ENCODE data around the gene SPNS3. TPM values are rescaled to one million over a fixed set of nuclear protein-coding genes. Genes with fewer than 3 reads are reported as not detected.

Gene SPNS3
- total RNA-seq, 3 donors from 2014 or later (not counting 1 experiment from before 2014, with no cell fraction given) = 1.2 to 2.1 (median 1.9) TPM

DNA sequence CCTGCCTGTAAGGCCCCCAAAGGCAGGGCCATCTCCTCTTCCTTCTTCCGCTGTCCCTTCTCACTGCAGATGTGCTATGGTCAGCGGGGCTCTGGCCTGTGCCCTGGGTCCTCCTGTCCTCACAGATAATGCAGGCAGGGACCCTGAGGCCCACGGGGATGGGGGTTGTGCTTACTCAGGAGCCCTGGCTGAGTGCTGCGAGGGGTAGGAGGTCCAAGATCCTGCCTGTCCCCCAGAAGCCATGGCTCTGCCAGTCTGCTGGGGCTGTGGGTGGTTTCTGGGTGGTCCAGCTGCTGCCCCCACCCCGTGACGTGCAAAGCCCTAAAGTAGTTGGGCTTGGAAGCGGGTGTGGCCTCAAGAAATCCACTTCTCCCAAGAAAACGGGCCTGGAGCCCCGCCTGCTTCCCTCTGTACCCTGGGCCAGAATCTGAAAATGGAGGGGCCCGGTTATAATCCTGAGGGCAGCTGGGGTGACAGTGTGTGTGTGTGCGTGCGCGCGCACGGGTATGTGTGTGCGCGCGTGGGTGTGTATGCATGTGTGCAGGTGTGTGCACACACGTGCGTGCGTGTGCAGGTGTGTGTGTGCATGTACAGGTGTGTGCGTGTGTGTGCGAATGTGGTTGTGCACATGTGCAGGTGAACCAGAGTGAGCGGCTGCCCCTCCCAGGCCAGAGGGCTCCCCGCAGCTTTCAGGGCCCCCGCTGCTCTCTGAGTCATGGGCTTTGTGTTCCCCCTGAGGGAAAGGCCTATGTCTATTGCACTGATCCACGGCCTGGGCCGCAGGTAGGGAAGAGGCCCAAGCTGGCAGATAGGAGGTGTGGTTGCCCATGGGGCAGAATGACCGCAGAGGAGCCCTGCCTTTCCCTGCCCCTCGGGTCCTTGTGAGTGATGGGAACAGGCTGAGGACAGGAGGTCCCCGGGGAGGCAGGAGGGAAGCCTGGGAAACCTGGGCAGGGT lies 78.7 kb downstream of the SPNS3 start:
- Histone ChIP-seq H3K27me3 (ENCODE audit: control insufficient read depth, insufficient read depth, low read length) (no peaks in the 10 kb centered on the region), H3K36me3 (ENCODE audit: control insufficient read depth, insufficient read depth, low read length) (no peaks in the 10 kb centered on the region), H3K9me3 (ENCODE audit: control insufficient read depth, insufficient read depth, low read length) (no peaks in the 10 kb centered on the region), H3K4me3 (ENCODE audit: low read length) (no peak overlapping the region), H3K4me1 (ENCODE audit: control insufficient read depth, insufficient read depth, low read length) (peaks cover 27% of the 10 kb centered on the region), H3K27ac (ENCODE audit: low read length) (no peak overlapping the region)
- no peaks in the 10 kb centered on the region for H3K9me3 Mint-ChIP-seq
- DNase-seq (no peak), ATAC-seq (no peak)
- no peaks in the 10 kb centered on the region for H3K36me3 Mint-ChIP-seq
- H3K27ac Mint-ChIP-seq = no peak overlapping the region
- WGBS (ENCODE audit: insufficient coverage) = 93% methylated on average over 31 of the region's 31 CpGs
- H3K4me3 Mint-ChIP-seq = no peak overlapping the region
- intact Hi-C loops (cut with micrococcal nuclease) = no loop called here
- peaks cover 19 to 30% of the 10 kb centered on the region in 2 donors for H3K4me1 Mint-ChIP-seq
- peaks cover 5 to 23% of the 10 kb centered on the region in 2 donors for H3K27me3 Mint-ChIP-seq (ENCODE audit: low read depth in 2 of 2)
- TF ChIP-seq, protein P1, sequence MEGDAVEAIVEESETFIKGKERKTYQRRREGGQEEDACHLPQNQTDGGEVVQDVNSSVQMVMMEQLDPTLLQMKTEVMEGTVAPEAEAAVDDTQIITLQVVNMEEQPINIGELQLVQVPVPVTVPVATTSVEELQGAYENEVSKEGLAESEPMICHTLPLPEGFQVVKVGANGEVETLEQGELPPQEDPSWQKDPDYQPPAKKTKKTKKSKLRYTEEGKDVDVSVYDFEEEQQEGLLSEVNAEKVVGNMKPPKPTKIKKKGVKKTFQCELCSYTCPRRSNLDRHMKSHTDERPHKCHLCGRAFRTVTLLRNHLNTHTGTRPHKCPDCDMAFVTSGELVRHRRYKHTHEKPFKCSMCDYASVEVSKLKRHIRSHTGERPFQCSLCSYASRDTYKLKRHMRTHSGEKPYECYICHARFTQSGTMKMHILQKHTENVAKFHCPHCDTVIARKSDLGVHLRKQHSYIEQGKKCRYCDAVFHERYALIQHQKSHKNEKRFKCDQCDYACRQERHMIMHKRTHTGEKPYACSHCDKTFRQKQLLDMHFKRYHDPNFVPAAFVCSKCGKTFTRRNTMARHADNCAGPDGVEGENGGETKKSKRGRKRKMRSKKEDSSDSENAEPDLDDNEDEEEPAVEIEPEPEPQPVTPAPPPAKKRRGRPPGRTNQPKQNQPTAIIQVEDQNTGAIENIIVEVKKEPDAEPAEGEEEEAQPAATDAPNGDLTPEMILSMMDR (IDR thresholded peaks at IDR 0.05) = no peak

- ATAC-seq = no peak
- Mint-ChIP-seq H3K27me3 (ENCODE audit: low read depth in 2 of 2) (peaks cover 5 to 14% of the 10 kb centered on the region in 2 donors), H3K9me3 (no peaks in the 10 kb centered on the region), H3K4me1 (peaks cover 15 to 27% of the 10 kb centered on the region in 2 donors), H3K27ac (no peak overlapping the region), H3K36me3 (no peaks in the 10 kb centered on the region), H3K4me3 (no peak overlapping the region)
- Histone ChIP-seq H3K27ac (ENCODE audit: low read length) (no peak overlapping the region), H3K4me1 (ENCODE audit: control insufficient read depth, insufficient read depth, low read length) (peaks cover 27% of the 10 kb centered on the region), H3K4me3 (ENCODE audit: low read length) (no peak overlapping the region), H3K9me3 (ENCODE audit: control insufficient read depth, insufficient read depth, low read length) (no peaks in the 10 kb centered on the region), H3K36me3 (ENCODE audit: control insufficient read depth, insufficient read depth, low read length) (no peaks in the 10 kb centered on the region), H3K27me3 (ENCODE audit: control insufficient read depth, insufficient read depth, low read length) (no peaks in the 10 kb centered on the region)
- WGBS (ENCODE audit: insufficient coverage) = 93% methylated on average over 24 of the region's 24 CpGs
- intact Hi-C loops (cut with micrococcal nuclease) = no loop called here
- DNase-seq = no peak
- TF ChIP-seq, protein P1 (IDR thresholded peaks at IDR 0.05) = no peak
Measured at GRCh38 chr17:4513113-4514032, 79.6 kb downstream of the SPNS3 start.

DNA sequence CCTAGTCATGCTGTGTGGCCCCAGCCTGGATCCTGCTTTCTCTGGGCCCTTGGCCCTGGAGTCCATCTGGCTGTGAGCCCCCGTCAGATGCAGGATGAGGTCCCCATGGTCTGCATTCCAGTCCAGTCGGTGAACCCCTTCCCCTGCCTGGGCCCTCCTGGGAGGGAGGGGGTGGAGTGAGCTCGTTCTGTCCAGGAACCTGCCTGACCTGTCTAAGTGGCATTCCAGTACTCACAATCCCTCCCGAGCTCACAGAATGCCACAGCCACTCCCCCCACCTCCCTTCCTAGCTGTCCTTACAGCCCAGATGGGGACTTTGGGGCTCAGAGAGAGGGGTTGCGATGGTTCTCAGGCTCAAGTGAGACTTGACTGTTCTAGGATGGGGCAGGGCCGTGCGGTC lies 80.5 kb downstream of the SPNS3 start:
- Mint-ChIP-seq H3K27ac (no peak overlapping the region), H3K9me3 (no peaks in the 10 kb centered on the region), H3K4me1 (peaks cover 7 to 19% of the 10 kb centered on the region in 2 donors), H3K27me3 (ENCODE audit: low read depth in 2 of 2) (peaks cover 0 to 6% of the 10 kb centered on the region in 2 donors), H3K36me3 (no peaks in the 10 kb centered on the region), H3K4me3 (no peak overlapping the region)
- TF ChIP-seq, protein P1 (IDR thresholded peaks at IDR 0.05) = no peak
- Histone ChIP-seq H3K4me3 (ENCODE audit: low read length) (no peak overlapping the region), H3K36me3 (ENCODE audit: control insufficient read depth, insufficient read depth, low read length) (no peaks in the 10 kb centered on the region), H3K9me3 (ENCODE audit: control insufficient read depth, insufficient read depth, low read length) (no peaks in the 10 kb centered on the region), H3K27ac (ENCODE audit: low read length) (no peak overlapping the region), H3K27me3 (ENCODE audit: control insufficient read depth, insufficient read depth, low read length) (no peaks in the 10 kb centered on the region), H3K4me1 (ENCODE audit: control insufficient read depth, insufficient read depth, low read length) (peaks cover 19% of the 10 kb centered on the region)
- WGBS (ENCODE audit: insufficient coverage) = 92% methylated on average over 6 of the region's 7 CpGs
- DNase-seq (no peak), ATAC-seq (no peak)
- intact Hi-C loops (cut with micrococcal nuclease) = no loop called here

Data from natural killer cell (primary cell).